IMR-90 (cell line): ENCODE data around the gene TTYH3. TPM values are rescaled to one million over a fixed set of nuclear protein-coding genes. Genes with fewer than 3 reads are reported as not detected.

Experiments
- ATAC-seq: fragments of 200-7000 bp; cut with Tn5 transposase; 2 replicates; pipeline ENCODE4 v1.9.1; 2020; ENCODE audit warnings: low read depth, mild to moderate bottlenecking, moderate library complexity
- BruUV-seq: library from RNA; stranded (reverse); fragments of 400-500 nt; replicated peaks from 2 replicates; lab custom pipeline; 2021; lab: Mats Ljungman, UMichigan
- CTCF ChIA-PET: fragments of 300-600 bp; formaldehyde crosslinking; extraction: SDS; loops from one replicate; lab custom pipeline; 2021; ENCODE audit warnings: antibody characterized with exemption; lab: Yijun Ruan, JAX
- POLR2A ChIA-PET: fragments of 300-600 bp; sonication (Branson Sonifier 250); formaldehyde crosslinking; loops from one replicate; lab custom pipeline; 2022; ENCODE audit warnings: antibody characterized with exemption; ENCODE audit not compliant: unreplicated experiment; lab: Charles Lee
- DNase-seq: peaks from one replicate; pipeline ENCODE4 v3.0.0; 2013
- H2AFZ ChIP-seq: replicated peaks from 2 replicates; pipeline ENCODE3; 2013; ENCODE audit warnings: low read length, mild to moderate bottlenecking; ENCODE audit not compliant: poor library complexity
- H2AK5ac ChIP-seq: 2 replicates; pipeline ENCODE4 v1.6.1; 2013; ENCODE audit warnings: low read depth, low read length, inconsistent platforms
- H2AK9ac ChIP-seq: replicated peaks from 2 replicates; pipeline ENCODE3; 2013; ENCODE audit warnings: mild to moderate bottlenecking, low read depth, low read length, moderate library complexity; ENCODE audit not compliant: poor library complexity
- H2BK120ac ChIP-seq: 2 replicates; pipeline ENCODE4 v1.6.1; 2013; ENCODE audit warnings: low read depth, low read length, inconsistent platforms
- H2BK15ac ChIP-seq: 3 replicates; pipeline ENCODE4 v1.6.1; 2013; ENCODE audit warnings: low read depth, low read length, inconsistent platforms
- H2BK20ac ChIP-seq: 2 replicates; pipeline ENCODE4 v1.6.1; 2013; ENCODE audit warnings: low read depth, mild to moderate bottlenecking, inconsistent platforms, low read length, moderate library complexity
- H2BK5ac ChIP-seq: 2 replicates; pipeline ENCODE4 v1.6.1; 2013; ENCODE audit warnings: mild to moderate bottlenecking, low read depth, low read length, inconsistent platforms; ENCODE audit not compliant: poor library complexity, severe bottlenecking
- H3K14ac ChIP-seq: replicated peaks from 2 replicates; pipeline ENCODE4 v1.6.1; 2013; ENCODE audit warnings: low read depth, low read length, inconsistent platforms
- H3K18ac ChIP-seq: 2 replicates; pipeline ENCODE4 v1.6.1; 2013; ENCODE audit warnings: low read depth, low read length, control low read depth
- H3K23ac ChIP-seq: 2 replicates; pipeline ENCODE4 v1.6.1; 2013; ENCODE audit warnings: low read depth, low read length, inconsistent platforms
- H3K27ac ChIP-seq: 2 replicates; pipeline ENCODE4 v1.5.1; 2013; ENCODE audit warnings: mild to moderate bottlenecking, control low read depth, low read length; ENCODE audit not compliant: insufficient read depth
- H3K27me3 ChIP-seq: 2 replicates; pipeline ENCODE4 v1.6.1; 2013; ENCODE audit warnings: low read length; ENCODE audit not compliant: control insufficient read depth, insufficient read depth
- H3K36me3 ChIP-seq: 2 replicates; pipeline ENCODE4 v1.6.1; 2013; ENCODE audit warnings: low read length, mixed read lengths; ENCODE audit not compliant: control insufficient read depth, insufficient read depth
- H3K4ac ChIP-seq: 2 replicates; pipeline ENCODE4 v1.6.1; 2013; ENCODE audit warnings: low read depth, low read length, inconsistent platforms
- H3K4me1 ChIP-seq: 2 replicates; pipeline ENCODE4 v1.6.1; 2013; ENCODE audit warnings: low read length, mixed read lengths; ENCODE audit not compliant: control insufficient read depth, insufficient read depth
- H3K4me2 ChIP-seq: 2 replicates; pipeline ENCODE4 v1.6.1; 2013; ENCODE audit warnings: low read depth, mild to moderate bottlenecking, control low read depth, low read length, moderate library complexity
- H3K4me3 ChIP-seq: 2 replicates; pipeline ENCODE4 v1.5.1; 2013; ENCODE audit warnings: low read depth, mild to moderate bottlenecking, control low read depth, low read length, moderate library complexity; ENCODE audit not compliant: insufficient read depth
- H3K56ac ChIP-seq: 2 replicates; pipeline ENCODE4 v1.6.1; 2013; ENCODE audit warnings: low read length, inconsistent platforms; ENCODE audit not compliant: insufficient read depth; ENCODE audit errors: extremely low read depth
- H3K79me1 ChIP-seq, 2 experiments: 2 replicates each; pipeline ENCODE4 v1.6.1; 2013; ENCODE audit warnings: low read length in 2 of 2, inconsistent platforms in 1 of 2, low read depth in 1 of 2
- H3K9ac ChIP-seq: 2 replicates; pipeline ENCODE4 v1.6.1; 2013; ENCODE audit warnings: low read depth, low read length, control low read depth
- H3K9me1 ChIP-seq: 2 replicates; pipeline ENCODE4 v1.6.1; 2013; ENCODE audit warnings: low read length, inconsistent platforms; ENCODE audit not compliant: insufficient read depth
- H3K9me3 ChIP-seq: 2 replicates; pipeline ENCODE4 v1.6.1; 2013; ENCODE audit warnings: low read length; ENCODE audit not compliant: control insufficient read depth, insufficient read depth
- H4K20me1 ChIP-seq: 2 replicates; pipeline ENCODE4 v1.6.1; 2013; ENCODE audit warnings: low read length, inconsistent platforms; ENCODE audit not compliant: insufficient read depth
- H4K5ac ChIP-seq: 2 replicates; pipeline ENCODE4 v1.6.1; 2013; ENCODE audit warnings: mild to moderate bottlenecking, low read depth, low read length, control low read depth
- H4K8ac ChIP-seq, 2 experiments: 2 replicates each; pipeline ENCODE4 v1.6.1; 2013; ENCODE audit warnings: low read depth in 2 of 2, low read length in 2 of 2, control low read depth in 1 of 2, inconsistent platforms in 1 of 2
- H4K91ac ChIP-seq: 2 replicates; pipeline ENCODE4 v1.6.1; 2013; ENCODE audit warnings: low read depth, low read length, inconsistent platforms; ENCODE audit not compliant: insufficient read depth
- CHD1 ChIP-seq: IDR thresholded peaks from 2 replicates; pipeline ENCODE4 v1.6.1; 2012; ENCODE audit warnings: low read depth, low read length, improper control_type of control experiment
- MAFK ChIP-seq: IDR thresholded peaks from 2 replicates; pipeline ENCODE4 v1.6.1; 2012; ENCODE audit warnings: low read depth, low read length, improper control_type of control experiment
- MAZ ChIP-seq: IDR thresholded peaks from 2 replicates; pipeline ENCODE4 v1.6.1; 2012; ENCODE audit warnings: low read depth, mild to moderate bottlenecking, low read length, improper control_type of control experiment, moderate library complexity, borderline replicate concordance
- MXI1 ChIP-seq: IDR thresholded peaks from 2 replicates; pipeline ENCODE4 v1.6.1; 2012; ENCODE audit warnings: low read depth, mild to moderate bottlenecking, low read length, moderate library complexity, borderline replicate concordance
- POLR2A ChIP-seq: IDR thresholded peaks from 2 replicates; pipeline ENCODE4 v1.6.1; 2012; ENCODE audit warnings: mild to moderate bottlenecking, low read depth, low read length
- RFX5 ChIP-seq: IDR thresholded peaks from 2 replicates; pipeline ENCODE4 v1.8.0; 2012; ENCODE audit warnings: low read depth, mild to moderate bottlenecking, low read length, moderate library complexity
- USF2 ChIP-seq: fragments of 150-350 bp; IDR thresholded peaks from 2 replicates; pipeline ENCODE4 v1.6.1; 2017; ENCODE audit warnings: mild to moderate bottlenecking, antibody characterized with exemption, low read length, low read depth
- WGBS, 2 experiments: methylation state at CpG; one replicate each; pipeline versions ENCODE4 v1.1.5 to v1.1.7; 2013; ENCODE audit warnings: missing lambda C conversion rate in 2 of 2; ENCODE audit not compliant: insufficient read length in 1 of 2; ENCODE audit errors: extremely low coverage in 2 of 2; 5-methylcytosine and 5-hydroxymethylcytosine counted together
- dilution Hi-C: fragments of 300-500 bp; cut with HindIII; formaldehyde crosslinking; loops from one replicate; pipeline ENCODE4 v1.14.3; 2018; ENCODE audit warnings: low sequenced_read_pairs; ENCODE audit not compliant: unreplicated experiment
- in situ Hi-C: fragments of 300-500 bp; cut with MboI; formaldehyde crosslinking; loops from 3 replicates; pipeline ENCODE4 v1.14.3; 2019; ENCODE audit warnings: low sequenced_read_pairs, inconsistent platforms, mixed read lengths
- intact Hi-C: fragments of 100-400 bp; cut with micrococcal nuclease; formaldehyde crosslinking; loops from 2 replicates; pipeline ENCODE4 v1.10.0; 2022
- polyA plus RNA-seq, 3 experiments: library from polyadenylated mRNA; depleted of rRNA; stranded (reverse); fragments of >200 nt; gene quantifications; 2 replicates each; pipeline ENCODE4 v1.2.3, GENCODE V29; 2012; ENCODE audit warnings: low replicate concordance in 1 of 3
- total RNA-seq: library from RNA; depleted of rRNA; stranded (reverse); fragments of >200 nt; gene quantifications from 2 replicates; pipeline ENCODE4 v1.2.3, GENCODE V29; 2012

TTYH3 gene
- total and polyA plus RNA-seq, 2 of the 4 experiments (the other 2 are of a cell fraction), result 5.6 to 82.6 TPM

DNA sequence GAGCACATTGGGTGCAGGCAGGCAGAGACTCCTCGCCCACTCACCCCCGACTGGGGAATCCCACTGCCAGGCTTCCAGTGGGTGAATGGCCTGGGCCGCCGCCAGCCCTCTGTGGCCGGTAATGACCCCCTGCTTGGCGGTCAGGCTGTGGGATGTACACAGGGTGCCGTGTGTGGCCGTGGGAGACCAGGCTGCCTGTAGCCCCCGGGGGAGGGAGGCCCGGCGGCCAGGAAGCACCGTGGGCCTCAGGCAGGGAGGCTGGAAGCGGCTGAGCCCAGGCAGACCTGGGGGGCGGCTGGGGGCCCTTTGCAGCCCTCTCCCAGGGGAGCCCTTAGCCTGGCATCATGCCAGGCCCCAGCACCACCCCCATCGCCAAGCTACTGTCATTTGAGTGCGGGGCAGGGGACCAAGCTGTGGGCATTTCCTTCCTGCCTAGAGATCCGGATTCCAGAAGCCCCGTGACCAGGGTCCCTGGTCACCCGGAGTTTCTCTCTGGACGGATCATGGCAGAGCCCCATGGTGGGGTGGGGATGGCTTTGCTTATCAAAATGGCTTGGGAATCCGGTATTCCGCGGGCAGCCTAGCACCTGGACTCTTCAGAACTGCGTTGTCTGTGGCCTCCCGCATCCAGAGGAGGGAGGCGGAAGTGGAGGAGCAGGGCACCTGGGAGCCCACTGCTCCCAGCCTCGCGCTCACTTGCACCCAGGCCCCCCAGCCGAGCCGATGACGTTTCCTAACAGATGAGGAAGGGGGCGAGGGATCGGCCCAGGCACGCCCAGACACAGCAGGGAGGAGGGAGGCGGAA lies 1.1 kb downstream of the TTYH3 start:
- Histone ChIP-seq H3K27me3 (no peaks in the 10 kb centered on the region), H3K56ac (peak overlapping the region; percentile 87), H2AK5ac (peak overlapping the region; percentile 83), H2BK120ac (peak overlapping the region; percentile 74), H3K14ac (peak overlapping the region; percentile 91), H2AK9ac (peak overlapping the region; percentile 100), H2BK5ac (peak overlapping the region; percentile 83), H3K4me3 (peak overlapping the region; percentile 73), H3K9me3 (no peaks in the 10 kb centered on the region), H3K4me1 (peaks cover 31% of the 10 kb centered on the region), H2BK20ac (peak overlapping the region; percentile 42; the same call in 1 of the 2 replicates), H4K8ac (peak overlapping the region; percentile 55 to 78; a peak in 3 of 4 replicates), H4K91ac (peak overlapping the region; percentile 61), H3K4me2 (peak overlapping the region; percentile 82), H3K9ac (peak overlapping the region; percentile 91), H3K18ac (peak overlapping the region; percentile 41), H2AFZ (peak overlapping the region; percentile 82), H3K4ac (peak overlapping the region; percentile 93), H3K23ac (peak overlapping the region; percentile 94), H4K20me1 (peaks cover 49% of the 10 kb centered on the region), H4K5ac (0 out of 2 replicates have a peak overlapping the region, but pooled peaks have one; percentile 18), H3K79me1 (peaks cover 5 to 56% of the 10 kb centered on the region in 2 experiments; a peak in 3 of 4 replicates), H3K36me3 (peaks cover 1% of the 10 kb centered on the region; the same call in 1 of the 2 replicates), H3K27ac (peak overlapping the region; percentile 81), H2BK15ac (peak overlapping the region; percentile 15; the same call in 1 of the 3 replicates), H3K9me1 (peaks cover 15% of the 10 kb centered on the region)
- ChIA-PET CTCF (interaction anchor here (1.2 kb wide), 1 partner anchor 19 kb away, joined by 3 read pairs; no protein-coding TSS in a partner anchor), POLR2A (interaction anchor here (0.6 kb wide), 1 partner anchor 174 kb away, joined by 3 read pairs; no protein-coding TSS in a partner anchor)
- dilution Hi-C loops, result no loop called here
- DNase-seq (peak; percentile 69), ATAC-seq (peak; percentile 9)
- intact Hi-C loops, result loop anchor here (5.0 kb wide), 1 partner anchor 76 kb away; the partner anchor contains the start of genes BRAT1 and IQCE
- in situ Hi-C loops, result no loop called here
- WGBS, 2 experiments, result 3% methylated on average over 6 of the region's 35 CpGs; no CpG with 5 or more reads in 1 of the 2 experiments
- no TSS peak for BruUV-seq
- TF ChIP-seq MXI1, result 0 out of 2 replicates have a peak, but pooled peaks have one; percentile 46
- 0 out of 2 replicates have a peak, but pooled peaks have one; percentile 21 for TF ChIP-seq USF2
- TF ChIP-seq POLR2A, result peak; percentile 45
- peak; percentile 77; the same call in 1 of the 2 replicates for TF ChIP-seq CHD1
- no peak for TF ChIP-seq MAFK
- TF ChIP-seq MAZ, result peak; percentile 62; the same call in 1 of the 2 replicates
- no peak for TF ChIP-seq RFX5
